Stimulated activated CD8-positive, alpha-beta memory T cell treated with anti-CD3 and anti-CD28 coated beads, Interleukin-4, amount 100 ng/mL, for 48 hours (primary cell): Measurements from ENCODE around the gene DOCK8.
"Not testable (repeated sequence)": the region's sequence is repeated elsewhere in the genome, so short reads cannot be mapped to it uniquely, and the experiment has no call there.

ENCODE experiments used
- DNase-seq: peaks from one replicate; pipeline ENCODE4 v3.0.0-alpha.2; 2020

Gene DOCK8

GRCh38 chr9:227860-228259 is 13.2 kb downstream of the DOCK8 start:
- no peak for DNase-seq

GRCh38 chr9:228929-229695 is 14.4 kb downstream of the DOCK8 start:
- no peak for DNase-seq

GRCh38 chr9:231625-232024 is 17.0 kb downstream of the DOCK8 start:
- not testable (repeated sequence) for DNase-seq

GRCh38 chr9:233708-234107 is 19.0 kb downstream of the DOCK8 start:
- not testable (repeated sequence) for DNase-seq

GRCh38 chr9:237141-237857 is 22.6 kb downstream of the DOCK8 start:
- DNase-seq: no peak

GRCh38 chr9:237858-238345 is 23.2 kb downstream of the DOCK8 start:
- DNase-seq: no peak

GRCh38 chr9:242461-243080 is 27.9 kb downstream of the DOCK8 start:
- no peak for DNase-seq

- no peak for DNase-seq
These were observed 33.8 kb downstream of the DOCK8 start for GRCh38 chr9:248278-248961.

GRCh38 chr9:249025-249424 is 34.4 kb downstream of the DOCK8 start:
- peak; percentile 35 for DNase-seq

GRCh38 chr9:250039-250438 is 35.4 kb downstream of the DOCK8 start:
- DNase-seq: no peak

GRCh38 chr9:250625-251024 is 36.0 kb downstream of the DOCK8 start:
- DNase-seq: no peak

- no peak for DNase-seq
These were observed 36.7 kb downstream of the DOCK8 start for GRCh38 chr9:251398-251797.

GRCh38 chr9:253539-253938 is 38.9 kb downstream of the DOCK8 start:
- no peak for DNase-seq

GRCh38 chr9:254516-254915 is 39.9 kb downstream of the DOCK8 start:
- DNase-seq: no peak

- no peak for DNase-seq
These were observed 43.3 kb downstream of the DOCK8 start for GRCh38 chr9:257957-258356.

- no peak for DNase-seq
These were observed 45.0 kb downstream of the DOCK8 start for GRCh38 chr9:259405-260404.

GRCh38 chr9:264231-264630 is 49.6 kb downstream of the DOCK8 start:
- DNase-seq: no peak

GRCh38 chr9:265209-265870 is 50.7 kb downstream of the DOCK8 start:
- DNase-seq: no peak

GRCh38 chr9:266228-266627 is 51.6 kb downstream of the DOCK8 start:
- DNase-seq: no peak

- DNase-seq: no peak
These were observed 54.0 kb downstream of the DOCK8 start for GRCh38 chr9:268616-269015.

GRCh38 chr9:269081-269711 is 54.5 kb downstream of the DOCK8 start:
- no peak for DNase-seq
